GM18951 (cell line): ENCODE results near the gene RORB.

Experiments used
- POLR2A ChIP-seq: IDR thresholded peaks from 4 replicates; pipeline ENCODE4 v1.6.1; 2011; ENCODE audit warnings: mild to moderate bottlenecking; ENCODE audit not compliant: insufficient read length, insufficient read depth; ENCODE audit errors: extremely low read depth
- in situ Hi-C: fragments of 300-500 bp; cut with MboI; formaldehyde crosslinking; loops from one replicate; pipeline ENCODE4 v1.12.0; 2022; ENCODE audit warnings: low sequenced_read_pairs, mixed read lengths, inconsistent platforms; ENCODE audit not compliant: unreplicated experiment

The RORB gene

DNA sequence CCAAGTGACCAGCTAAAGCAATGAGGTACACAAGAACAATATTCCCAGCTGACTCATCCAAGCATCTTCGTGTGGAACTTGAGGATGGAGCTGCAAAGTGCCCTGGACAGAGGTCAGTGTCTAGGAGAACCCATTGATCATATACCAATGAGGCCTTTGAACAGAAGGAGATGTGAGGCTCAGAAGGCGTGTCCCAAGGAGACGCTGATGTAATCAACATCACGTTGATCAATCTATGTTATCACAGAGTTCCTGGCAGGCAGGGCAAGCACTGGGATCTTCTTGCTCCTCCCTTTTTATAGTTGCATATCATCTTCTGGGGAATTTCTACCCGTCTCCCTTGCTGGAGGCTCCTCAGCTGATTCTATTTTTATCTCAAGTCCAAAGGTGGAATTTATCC is 227.2 kb downstream of the RORB start:
- in situ Hi-C loops: no loop called here
- TF ChIP-seq POLR2A: no peak

DNA sequence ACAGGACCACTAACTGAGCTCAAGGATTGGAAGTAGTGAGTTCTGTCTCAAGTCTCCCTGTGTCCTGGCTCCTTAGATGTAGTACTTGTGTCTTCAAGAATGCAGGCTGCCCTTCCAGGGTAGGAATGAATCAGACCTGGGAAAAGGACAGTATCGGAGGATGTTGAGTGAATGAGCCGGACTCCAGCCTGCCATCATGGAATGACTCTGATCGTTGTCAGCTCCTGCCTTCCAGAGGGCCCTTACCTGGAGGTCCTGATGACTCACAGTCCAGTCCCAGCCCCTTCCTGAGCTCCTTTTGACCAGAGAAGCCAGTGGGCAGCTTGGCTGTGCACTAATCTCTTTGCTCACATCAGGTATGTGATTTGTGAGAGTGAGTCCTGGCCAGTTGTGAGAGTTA is 229.4 kb downstream of the RORB start:
- in situ Hi-C loops: no loop called here
- no peak for TF ChIP-seq POLR2A

DNA sequence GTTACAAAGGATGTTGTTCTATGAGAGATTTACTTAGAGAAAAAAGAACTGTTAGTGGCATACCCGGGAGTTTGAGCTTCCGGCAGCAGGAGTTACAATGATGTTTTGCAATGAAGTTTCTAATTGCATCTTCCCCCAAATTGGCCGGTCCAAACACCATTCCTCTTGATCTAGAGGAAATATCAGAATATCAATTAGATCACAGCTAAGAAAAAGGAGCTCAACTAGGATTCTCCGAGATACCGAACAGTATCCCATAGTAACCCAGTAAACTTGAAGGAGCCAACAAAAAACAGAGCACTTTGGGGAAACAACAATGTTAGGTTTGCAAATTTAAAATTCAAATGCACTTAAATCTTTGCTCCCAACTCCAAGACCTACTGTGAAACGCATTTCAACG is 231.0 kb downstream of the RORB start:
- in situ Hi-C loops: no loop called here
- TF ChIP-seq POLR2A: no peak

DNA sequence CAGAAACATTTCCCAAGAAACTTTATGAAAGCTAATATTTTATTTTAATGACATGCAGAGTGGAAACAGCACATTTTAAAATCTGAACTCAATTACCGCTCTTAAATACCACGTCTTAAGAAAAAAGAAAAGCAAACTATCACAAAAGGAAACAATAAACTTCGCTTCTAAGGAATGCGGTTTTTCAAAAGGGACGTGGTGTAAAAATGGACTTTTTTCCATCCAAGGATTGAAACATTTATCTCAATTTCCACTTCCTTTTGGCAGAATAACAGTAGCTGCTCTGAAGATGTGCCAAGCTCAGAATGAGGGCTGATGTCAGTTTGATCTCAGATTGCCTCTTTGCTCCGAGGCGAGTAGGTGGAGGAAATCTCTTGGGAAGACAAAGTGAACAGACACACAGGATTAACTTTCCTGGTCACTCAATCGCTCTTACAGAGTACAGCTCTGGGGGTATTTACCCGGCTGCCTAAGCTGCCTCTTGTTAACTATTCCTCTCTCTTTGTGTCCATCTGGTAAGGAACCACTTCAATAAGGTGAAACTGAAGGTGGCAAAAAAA is 232.1 kb downstream of the RORB start:
- no peak for TF ChIP-seq POLR2A
- in situ Hi-C loops: no loop called here

DNA sequence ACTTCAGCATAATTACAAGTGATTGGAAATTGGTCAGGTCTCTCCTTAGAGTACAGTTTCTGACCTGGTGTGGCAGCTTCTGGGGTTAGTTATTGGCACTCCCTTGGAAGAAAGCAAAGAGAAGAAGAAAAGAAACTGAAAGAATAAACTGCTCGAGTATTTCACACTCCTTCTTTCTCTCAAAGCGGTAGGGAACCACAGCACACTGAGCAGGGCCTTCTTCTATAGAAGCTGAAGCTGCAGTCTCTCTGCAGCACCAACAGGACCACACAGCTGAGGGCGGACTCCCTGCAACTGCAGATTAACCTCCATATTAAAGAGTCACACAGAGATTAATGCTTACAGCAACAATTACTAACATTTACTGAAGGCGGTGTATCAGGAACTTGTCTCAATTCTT is 238.6 kb downstream of the RORB start:
- TF ChIP-seq POLR2A: no peak
- in situ Hi-C loops: no loop called here

DNA sequence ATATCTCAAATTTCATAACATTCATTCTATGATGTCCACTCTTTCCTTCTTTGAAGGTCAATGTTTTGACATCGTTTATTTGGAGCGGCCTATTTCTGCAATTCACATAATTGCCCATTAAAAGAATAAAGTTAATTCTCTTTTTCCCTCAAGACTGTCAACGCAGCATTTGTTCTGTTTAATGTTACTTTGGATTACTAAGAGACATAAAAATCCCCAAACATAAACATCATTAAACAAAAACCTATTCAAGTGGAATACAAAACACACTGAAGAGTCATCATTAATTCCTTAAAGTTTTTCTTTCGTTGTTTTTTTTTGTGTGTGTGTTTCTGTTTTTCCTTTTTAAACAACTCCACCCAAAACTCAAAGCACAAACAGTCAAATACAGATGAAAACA is 239.5 kb downstream of the RORB start:
- no peak for TF ChIP-seq POLR2A
- in situ Hi-C loops: no loop called here

DNA sequence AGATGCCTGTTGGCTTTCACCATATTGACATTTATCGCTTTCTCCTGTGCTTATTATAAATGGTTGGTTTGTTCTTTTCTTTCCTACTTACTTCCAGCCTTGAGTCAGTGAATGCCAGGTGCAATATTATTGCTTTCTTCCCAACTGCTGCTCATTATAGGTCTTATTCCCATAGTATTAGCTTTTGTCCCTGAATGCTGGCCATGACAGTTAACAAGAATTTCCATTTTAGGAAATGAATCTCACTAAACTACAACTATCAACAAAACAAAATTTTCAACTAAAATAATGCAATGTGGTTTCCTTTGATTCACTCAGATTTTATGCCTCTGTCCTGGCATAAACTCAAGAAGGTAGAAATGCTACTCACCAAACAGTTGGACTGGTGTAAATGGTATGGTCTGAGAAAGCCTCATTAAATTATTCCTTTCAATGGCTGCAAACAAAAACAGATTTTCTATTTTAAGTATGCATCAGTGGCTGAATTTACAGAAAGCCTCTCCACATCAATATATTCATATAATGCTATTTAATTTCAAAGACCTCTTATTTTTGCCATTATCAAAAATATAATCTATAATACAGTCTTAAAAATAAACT is 245.2 kb downstream of the RORB start:
- in situ Hi-C loops: no loop called here

More for the DNA sequence above, 245.2 kb downstream of the RORB start:
- TF ChIP-seq POLR2A: no peak
